Glutamatergic neuron (in vitro differentiated cells): Measurements from ENCODE around the gene SLC35E1. TPM values are rescaled to one million over a fixed set of nuclear protein-coding genes. Genes with fewer than 3 reads are reported as not detected.

Source experiments
- DNase-seq: peaks from one replicate; pipeline ENCODE4 v3.0.0; 2022
- H3K27ac Mint-ChIP-seq: one replicate; pipeline ENCODE4 v1.8.0; 2020; ENCODE audit warnings: mild to moderate bottlenecking, mixed read lengths, inconsistent platforms; ENCODE audit not compliant: unreplicated experiment
- H3K27me3 Mint-ChIP-seq: one replicate; pipeline ENCODE4 v1.8.0; 2020; ENCODE audit warnings: mild to moderate bottlenecking, moderate library complexity, mixed read lengths, inconsistent platforms; ENCODE audit not compliant: unreplicated experiment
- H3K36me3 Mint-ChIP-seq: one replicate; pipeline ENCODE4 v1.8.0; 2020; ENCODE audit warnings: mild to moderate bottlenecking, mixed read lengths, inconsistent platforms; ENCODE audit not compliant: unreplicated experiment
- H3K4me1 Mint-ChIP-seq: one replicate; pipeline ENCODE4 v1.8.0; 2020; ENCODE audit warnings: mild to moderate bottlenecking, low read depth, mixed read lengths, inconsistent platforms; ENCODE audit not compliant: unreplicated experiment
- H3K4me3 Mint-ChIP-seq: one replicate; pipeline ENCODE4 v1.8.0; 2020; ENCODE audit warnings: mild to moderate bottlenecking, mixed read lengths, inconsistent platforms; ENCODE audit not compliant: unreplicated experiment
- H3K9me3 Mint-ChIP-seq: one replicate; pipeline ENCODE4 v1.8.0; 2020; ENCODE audit warnings: mild to moderate bottlenecking, moderate library complexity, mixed read lengths, inconsistent platforms; ENCODE audit not compliant: unreplicated experiment
- total RNA-seq: library from RNA; stranded (reverse); fragmentation: NEBNext Ultra II Directional; extraction: Animal tissue kit (Norgen Biotek cat#: 25700); gene quantifications from one replicate; pipeline ENCODE4 v1.2.1, GENCODE V29; 2021; ENCODE audit not compliant: unreplicated experiment
- TF ChIP-seq, protein P1 (sequence below): fragments of 200-600 bp; sonication (generic); IDR thresholded peaks from one replicate; pipeline ENCODE4 v1.5.0; 2021; ENCODE audit not compliant: partially characterized antibody, unreplicated experiment

Gene SLC35E1
- total RNA-seq, 1 donor from 2014 or later, result 31.9 TPM

GRCh38 chr19:16518483-16519229, 53.6 kb downstream of the SLC35E1 start:
- H3K27me3 Mint-ChIP-seq, result peaks cover 1% of the 10 kb centered on the region
- no peaks in the 10 kb centered on the region for H3K9me3 Mint-ChIP-seq
- H3K36me3 Mint-ChIP-seq, result no peaks in the 10 kb centered on the region
- peak overlapping the region; percentile 38 for H3K27ac Mint-ChIP-seq
- no peak for DNase-seq
- TF ChIP-seq, protein P1, sequence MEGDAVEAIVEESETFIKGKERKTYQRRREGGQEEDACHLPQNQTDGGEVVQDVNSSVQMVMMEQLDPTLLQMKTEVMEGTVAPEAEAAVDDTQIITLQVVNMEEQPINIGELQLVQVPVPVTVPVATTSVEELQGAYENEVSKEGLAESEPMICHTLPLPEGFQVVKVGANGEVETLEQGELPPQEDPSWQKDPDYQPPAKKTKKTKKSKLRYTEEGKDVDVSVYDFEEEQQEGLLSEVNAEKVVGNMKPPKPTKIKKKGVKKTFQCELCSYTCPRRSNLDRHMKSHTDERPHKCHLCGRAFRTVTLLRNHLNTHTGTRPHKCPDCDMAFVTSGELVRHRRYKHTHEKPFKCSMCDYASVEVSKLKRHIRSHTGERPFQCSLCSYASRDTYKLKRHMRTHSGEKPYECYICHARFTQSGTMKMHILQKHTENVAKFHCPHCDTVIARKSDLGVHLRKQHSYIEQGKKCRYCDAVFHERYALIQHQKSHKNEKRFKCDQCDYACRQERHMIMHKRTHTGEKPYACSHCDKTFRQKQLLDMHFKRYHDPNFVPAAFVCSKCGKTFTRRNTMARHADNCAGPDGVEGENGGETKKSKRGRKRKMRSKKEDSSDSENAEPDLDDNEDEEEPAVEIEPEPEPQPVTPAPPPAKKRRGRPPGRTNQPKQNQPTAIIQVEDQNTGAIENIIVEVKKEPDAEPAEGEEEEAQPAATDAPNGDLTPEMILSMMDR, result no peak
- H3K4me3 Mint-ChIP-seq, result no peak overlapping the region
- H3K4me1 Mint-ChIP-seq, result no peaks in the 10 kb centered on the region

DNA sequence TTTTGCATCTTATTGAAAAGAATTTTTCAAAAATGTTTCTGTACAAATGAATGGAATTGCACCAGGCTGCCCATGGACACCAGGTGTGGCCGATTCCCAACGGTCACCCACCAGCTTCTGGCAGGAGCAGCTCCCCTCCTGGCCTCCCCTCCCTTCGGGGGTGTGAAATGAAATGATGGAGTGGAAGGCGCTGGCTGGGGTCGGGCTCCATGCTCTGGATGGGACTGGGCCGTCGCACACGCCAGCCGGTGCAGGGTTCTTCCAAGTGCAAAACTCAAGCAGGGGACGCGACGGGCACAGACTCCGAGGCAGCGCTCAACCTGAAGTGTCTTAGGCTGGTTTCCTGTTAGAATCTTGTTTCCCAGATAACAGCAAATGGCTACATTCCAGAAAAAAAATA, 54.2 kb downstream of the SLC35E1 start:
- Mint-ChIP-seq H3K4me3 (no peak overlapping the region), H3K27me3 (peaks cover 1% of the 10 kb centered on the region), H3K27ac (no peak overlapping the region), H3K9me3 (no peaks in the 10 kb centered on the region), H3K36me3 (no peaks in the 10 kb centered on the region), H3K4me1 (no peaks in the 10 kb centered on the region)
- TF ChIP-seq, protein P1, result no peak
- DNase-seq, result no peak

DNA sequence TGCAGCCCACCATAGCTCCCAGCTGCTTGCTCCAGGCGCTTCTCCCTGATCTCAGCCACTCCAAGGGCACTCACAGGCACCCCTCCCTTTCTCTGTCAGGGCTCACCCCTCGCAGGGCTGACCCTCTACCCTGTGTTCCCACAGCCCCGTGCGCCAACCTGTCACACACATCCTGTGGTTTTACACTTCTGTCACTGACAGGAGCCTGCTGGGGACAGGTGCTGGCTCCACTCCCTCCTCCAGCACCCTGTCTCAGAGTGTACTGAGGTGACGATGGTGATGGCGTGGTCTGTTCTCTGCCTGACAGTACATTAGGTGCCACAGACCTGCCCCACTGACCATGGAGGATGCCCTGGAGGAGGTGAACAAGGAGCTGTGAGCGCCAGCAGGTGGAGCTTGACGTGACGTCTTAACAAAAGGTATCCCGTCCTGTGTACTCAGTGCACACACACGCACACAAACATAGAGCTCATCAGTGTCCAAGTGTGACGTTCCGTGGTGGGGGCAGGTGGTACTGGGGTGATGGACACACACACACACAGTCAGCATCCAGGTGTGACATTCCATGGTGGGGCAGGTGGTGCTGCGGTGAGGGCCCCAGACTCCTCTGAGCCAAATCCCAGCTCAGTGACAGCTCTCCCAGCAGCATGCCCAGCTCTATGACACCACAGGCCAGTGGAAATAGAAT, 55.1 kb downstream of the SLC35E1 start:
- Mint-ChIP-seq H3K9me3 (no peaks in the 10 kb centered on the region), H3K4me1 (no peaks in the 10 kb centered on the region), H3K27ac (no peak overlapping the region), H3K27me3 (peaks cover 1% of the 10 kb centered on the region), H3K4me3 (no peak overlapping the region), H3K36me3 (no peaks in the 10 kb centered on the region)
- no peak for DNase-seq
- TF ChIP-seq, protein P1, result no peak

- Mint-ChIP-seq H3K4me3 (no peak overlapping the region), H3K36me3 (no peaks in the 10 kb centered on the region), H3K9me3 (no peaks in the 10 kb centered on the region), H3K27me3 (peaks cover 1% of the 10 kb centered on the region), H3K27ac (no peak overlapping the region), H3K4me1 (no peaks in the 10 kb centered on the region)
- TF ChIP-seq, protein P1, result no peak
- no peak for DNase-seq
These were observed 55.8 kb downstream of the SLC35E1 start for GRCh38 chr19:16516381-16516780.
